Gastrocnemius medialis (tissue), 4 donors: ENCODE results near the gene SRD5A3. TPM values are rescaled to one million over a fixed set of nuclear protein-coding genes. Genes with fewer than 3 reads are reported as not detected.
"Not testable (repeated sequence)": the region's sequence is repeated elsewhere in the genome, so short reads cannot be mapped to it uniquely, and the experiment has no call there.

Experiments used
- ATAC-seq, 2 donors: fragments of 150-250 bp; one replicate each; pipeline ENCODE4 v1.9.1; 2016
- DNase-seq, 2 donors: peaks; one replicate each; pipeline ENCODE4 v3.0.0-alpha.2; 2019
- H3K27ac ChIP-seq, 4 donors: fragments of 200-600 bp; sonication (generic); 1 replicate in 1 of 4; 2 replicates in 3 of 4; pipeline ENCODE4 v1.5.1; 2016 to 2018; ENCODE audit warnings: mild to moderate bottlenecking in 2 of 4, moderate library complexity in 1 of 4
- H3K27me3 ChIP-seq, 3 donors: fragments of 200-600 bp; sonication (generic) in 2 of 3; 1 replicate in 1 of 3; 2 replicates in 2 of 3; pipeline versions ENCODE4 v1.5.1 to v1.6.0; 2016 to 2019; ENCODE audit warnings: mild to moderate bottlenecking in 1 of 3, moderate library complexity in 1 of 3
- H3K36me3 ChIP-seq, 2 donors: fragments of 200-600 bp; sonication (generic) in 1 of 2; one replicate each; pipeline ENCODE4 v1.5.1; 2017 to 2018
- H3K4me1 ChIP-seq, 2 donors: fragments of 200-600 bp; sonication (generic) in 1 of 2; one replicate each; pipeline ENCODE4 v1.5.1; 2016 to 2017; ENCODE audit warnings: mild to moderate bottlenecking in 2 of 2
- H3K4me3 ChIP-seq, 4 donors: fragments of 200-600 bp; sonication (generic) in 3 of 4; 1 replicate in 1 of 4; 2 replicates in 3 of 4; pipeline ENCODE4 v1.5.1; 2016 to 2019; ENCODE audit warnings: mild to moderate bottlenecking in 2 of 4
- H3K9me3 ChIP-seq, 3 donors: fragments of 200-600 bp; sonication (generic) in 2 of 3; 1 replicate in 1 of 3; 2 replicates in 2 of 3; pipeline ENCODE4 v1.5.1; 2016 to 2019
- POLR2A ChIP-seq, 2 donors: fragments of 450-650 bp; IDR thresholded peaks; one replicate each; pipeline ENCODE4 v1.6.1; 2017; ENCODE audit warnings: antibody characterized with exemption in 2 of 2, mild to moderate bottlenecking in 2 of 2, moderate library complexity in 2 of 2
- in situ Hi-C, 4 donors: fragments of 200-750 bp; cut with MboI; loops; one replicate each; pipeline versions ENCODE4 v1.15.0 to v1.8.0; 2017; ENCODE audit warnings: low sequenced_read_pairs in 4 of 4
- intact Hi-C: fragments of 100-400 bp; cut with DNase I; formaldehyde crosslinking; loops from one replicate; pipeline ENCODE4 v1.15.1; 2023; ENCODE audit warnings: low total_unique reads
- total RNA-seq, 4 donors: library from RNA; depleted of rRNA; stranded (reverse); fragments of >200 nt; gene quantifications; one replicate each; pipeline versions ENCODE4 v1.1.0 to v1.2.3, GENCODE V29; 2016
- TF ChIP-seq, protein P1 (sequence below), 5 experiments: fragments of 450-650 bp in 3 of 5; fragments of 200-600 bp in 2 of 5; sonication (generic) in 2 of 5; IDR thresholded peaks in 4 of 5; conservative IDR thresholded peaks in 1 of 5; 1 replicate in 4 of 5; 2 replicates in 1 of 5; pipeline ENCODE4 v1.5.1; 2016 to 2019; ENCODE audit warnings: antibody characterized with exemption in 5 of 5, mild to moderate bottlenecking in 3 of 5, moderate library complexity in 3 of 5

The SRD5A3 gene
- total RNA-seq, 4 donors from 2014 or later = 2.4 to 7.6 (median 5.1) TPM

- H3K9me3 ChIP-seq = no peaks in the 10 kb centered on the region
- intact Hi-C loops = no loop called here
- H3K27ac ChIP-seq = no peak overlapping the region
- no peak for DNase-seq
- no peaks in the 10 kb centered on the region for H3K27me3 ChIP-seq
- H3K4me3 ChIP-seq = no peak overlapping the region
- H3K4me1 ChIP-seq = peaks cover 0 to 6% of the 10 kb centered on the region in 2 donors
- no peak for ATAC-seq
- H3K36me3 ChIP-seq = no peaks in the 10 kb centered on the region
- TF ChIP-seq, protein P1, sequence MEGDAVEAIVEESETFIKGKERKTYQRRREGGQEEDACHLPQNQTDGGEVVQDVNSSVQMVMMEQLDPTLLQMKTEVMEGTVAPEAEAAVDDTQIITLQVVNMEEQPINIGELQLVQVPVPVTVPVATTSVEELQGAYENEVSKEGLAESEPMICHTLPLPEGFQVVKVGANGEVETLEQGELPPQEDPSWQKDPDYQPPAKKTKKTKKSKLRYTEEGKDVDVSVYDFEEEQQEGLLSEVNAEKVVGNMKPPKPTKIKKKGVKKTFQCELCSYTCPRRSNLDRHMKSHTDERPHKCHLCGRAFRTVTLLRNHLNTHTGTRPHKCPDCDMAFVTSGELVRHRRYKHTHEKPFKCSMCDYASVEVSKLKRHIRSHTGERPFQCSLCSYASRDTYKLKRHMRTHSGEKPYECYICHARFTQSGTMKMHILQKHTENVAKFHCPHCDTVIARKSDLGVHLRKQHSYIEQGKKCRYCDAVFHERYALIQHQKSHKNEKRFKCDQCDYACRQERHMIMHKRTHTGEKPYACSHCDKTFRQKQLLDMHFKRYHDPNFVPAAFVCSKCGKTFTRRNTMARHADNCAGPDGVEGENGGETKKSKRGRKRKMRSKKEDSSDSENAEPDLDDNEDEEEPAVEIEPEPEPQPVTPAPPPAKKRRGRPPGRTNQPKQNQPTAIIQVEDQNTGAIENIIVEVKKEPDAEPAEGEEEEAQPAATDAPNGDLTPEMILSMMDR (IDR thresholded peaks at IDR 0.05 in 4 of 5, conservative IDR thresholded peaks at IDR 0.05 in 1 of 5) = no peak
- TF ChIP-seq POLR2A (IDR thresholded peaks at IDR 0.05) = no peak
- in situ Hi-C loops = loop anchor here in 1 of 4 donors (25.0 kb wide), 1 partner anchor 510 kb away; the partner anchor contains the start of gene EXOC1
Measured at GRCh38 chr4:55352726-55353125, 6.7 kb downstream of the SRD5A3 start.

GRCh38 chr4:55353228-55353747 lies 7.2 kb downstream of the SRD5A3 start:
- H3K4me3 ChIP-seq, ATAC-seq, H3K27me3 ChIP-seq, H3K9me3 ChIP-seq, H3K27ac ChIP-seq, intact Hi-C loops, DNase-seq, H3K4me1 ChIP-seq, H3K36me3 ChIP-seq: not testable (repeated sequence)
- in situ Hi-C loops = loop anchor here in 1 of 4 donors (25.0 kb wide), 1 partner anchor 509 kb away; the partner anchor contains the start of gene EXOC1

- H3K27me3 ChIP-seq = no peaks in the 10 kb centered on the region
- no peak for ATAC-seq
- H3K36me3 ChIP-seq = no peaks in the 10 kb centered on the region
- H3K4me1 ChIP-seq = peaks cover 8 to 20% of the 10 kb centered on the region in 2 donors
- in situ Hi-C loops = loop anchor here in 1 of 4 donors (25.0 kb wide), 1 partner anchor 508 kb away; the partner anchor contains the start of gene EXOC1
- intact Hi-C loops = no loop called here
- no peak overlapping the region for H3K27ac ChIP-seq
- DNase-seq = no peak
- no peak for TF ChIP-seq POLR2A (IDR thresholded peaks at IDR 0.05)
- TF ChIP-seq, protein P1 (IDR thresholded peaks at IDR 0.05 in 4 of 5, conservative IDR thresholded peaks at IDR 0.05 in 1 of 5) = no peak
- H3K9me3 ChIP-seq = no peaks in the 10 kb centered on the region
- H3K4me3 ChIP-seq = no peak overlapping the region
Measured at GRCh38 chr4:55354648-55355047, 8.6 kb downstream of the SRD5A3 start.

- Histone ChIP-seq H3K9me3 (no peaks in the 10 kb centered on the region), H3K36me3 (no peaks in the 10 kb centered on the region), H3K27ac (no peak overlapping the region), H3K4me1 (peaks cover 8 to 23% of the 10 kb centered on the region in 2 donors), H3K27me3 (no peaks in the 10 kb centered on the region), H3K4me3 (no peak overlapping the region)
- intact Hi-C loops = no loop called here
- no peak for DNase-seq
- in situ Hi-C loops = loop anchor here in 1 of 4 donors (25.0 kb wide), 1 partner anchor 507 kb away; the partner anchor contains the start of gene EXOC1
- ATAC-seq = no peak
- no peak for TF ChIP-seq POLR2A (IDR thresholded peaks at IDR 0.05)
- TF ChIP-seq, protein P1 (IDR thresholded peaks at IDR 0.05 in 4 of 5, conservative IDR thresholded peaks at IDR 0.05 in 1 of 5) = no peak
Measured at GRCh38 chr4:55355555-55355954, 9.5 kb downstream of the SRD5A3 start.

DNA sequence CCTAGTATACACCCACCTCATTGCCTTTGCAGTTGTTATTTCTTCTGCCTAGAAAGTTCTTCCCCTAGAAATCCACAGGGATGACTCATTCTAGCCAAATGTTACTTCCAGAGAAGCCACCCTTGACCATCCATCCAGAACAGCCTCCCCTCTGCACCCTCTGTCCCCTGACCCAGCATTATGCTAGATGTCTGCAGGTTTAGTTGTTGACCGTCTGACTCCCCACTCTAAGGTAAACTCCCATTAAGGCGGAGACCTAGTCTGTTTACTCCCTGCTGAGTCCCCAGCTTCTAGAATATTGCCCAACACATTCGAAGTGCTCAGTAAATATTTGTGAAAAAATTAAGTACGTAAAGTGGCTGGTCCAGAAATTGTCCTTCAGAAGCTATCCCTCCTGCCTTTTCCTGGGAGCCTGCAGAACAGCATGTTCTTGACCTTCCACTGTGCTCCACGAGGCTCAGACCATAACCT lies 11.0 kb downstream of the SRD5A3 start:
- in situ Hi-C loops = loop anchor here in 1 of 4 donors (25.0 kb wide), 1 partner anchor 505 kb away; the partner anchor contains the start of gene EXOC1
- peak in 1 of 2 donors; percentile 40 for ATAC-seq
- H3K27ac ChIP-seq = peak overlapping the region in 2 of 4 donors; percentile 6 to 26

More for the DNA sequence above, 11.0 kb downstream of the SRD5A3 start:
- DNase-seq = no peak
- intact Hi-C loops = no loop called here
- Histone ChIP-seq H3K9me3 (no peaks in the 10 kb centered on the region), H3K27me3 (no peaks in the 10 kb centered on the region), H3K36me3 (no peaks in the 10 kb centered on the region), H3K4me1 (peaks cover 8 to 23% of the 10 kb centered on the region in 2 donors), H3K4me3 (no peak overlapping the region)
- no peak for TF ChIP-seq POLR2A (IDR thresholded peaks at IDR 0.05)
- TF ChIP-seq, protein P1 (IDR thresholded peaks at IDR 0.05 in 4 of 5, conservative IDR thresholded peaks at IDR 0.05 in 1 of 5) = no peak
